HFF-Myc (cell line): Measurements from ENCODE around the gene TRIP13.

Experiments used
- DNase-seq: peaks from one replicate; pipeline ENCODE4 v3.0.0-alpha.2; 2011; ENCODE audit warnings: low read depth; ENCODE audit errors: extremely low read depth
- H3K4me3 ChIP-seq: replicated peaks from 2 replicates; pipeline ENCODE4 v1.5.1; 2011; ENCODE audit warnings: low read depth, mild to moderate bottlenecking, control low read depth, low read length
- TF ChIP-seq, protein P1 (sequence below): IDR thresholded peaks from 2 replicates; pipeline ENCODE4 v1.5.1; 2012; ENCODE audit warnings: mild to moderate bottlenecking, low read depth, low read length, control low read depth; ENCODE audit errors: missing control alignments

The TRIP13 gene

DNA sequence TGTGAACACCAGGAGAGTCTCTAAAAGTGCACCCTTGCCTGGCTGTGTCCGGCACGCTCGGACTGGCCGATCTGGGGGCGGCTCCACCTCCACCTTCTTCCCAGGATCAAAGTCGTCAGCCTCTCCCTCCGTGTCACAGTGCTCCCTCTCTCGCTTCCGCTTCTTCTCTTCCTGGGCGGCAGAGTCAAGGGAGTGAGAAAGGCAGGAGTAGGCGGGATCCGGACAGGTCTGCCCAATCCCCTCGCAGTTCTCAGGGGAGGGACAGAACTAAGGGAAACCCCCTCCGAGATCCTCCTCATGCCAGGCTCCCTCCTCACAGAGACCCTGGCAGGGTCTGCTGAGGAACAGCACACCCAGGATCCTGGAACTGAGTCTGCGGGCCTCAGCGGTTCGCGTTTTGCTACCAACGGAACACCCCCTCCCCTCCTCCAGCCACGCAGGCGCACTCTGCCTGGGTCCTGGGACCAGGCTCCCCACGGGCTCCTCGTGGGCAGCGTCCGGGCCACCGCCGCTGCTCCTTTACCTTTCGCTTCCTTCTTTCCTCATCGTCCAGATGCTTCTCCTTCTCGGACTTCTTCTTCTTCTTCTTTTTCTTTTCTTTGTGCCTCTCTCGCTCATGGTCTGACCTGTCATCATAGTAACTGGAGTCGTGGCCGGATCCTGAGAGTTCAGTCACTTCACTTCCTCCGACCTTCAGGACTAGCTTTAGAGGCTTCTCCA is 1.4 kb upstream of the TRIP13 start:
- no peak for DNase-seq
- peak overlapping the region; percentile 98 for H3K4me3 ChIP-seq
- TF ChIP-seq, protein P1, sequence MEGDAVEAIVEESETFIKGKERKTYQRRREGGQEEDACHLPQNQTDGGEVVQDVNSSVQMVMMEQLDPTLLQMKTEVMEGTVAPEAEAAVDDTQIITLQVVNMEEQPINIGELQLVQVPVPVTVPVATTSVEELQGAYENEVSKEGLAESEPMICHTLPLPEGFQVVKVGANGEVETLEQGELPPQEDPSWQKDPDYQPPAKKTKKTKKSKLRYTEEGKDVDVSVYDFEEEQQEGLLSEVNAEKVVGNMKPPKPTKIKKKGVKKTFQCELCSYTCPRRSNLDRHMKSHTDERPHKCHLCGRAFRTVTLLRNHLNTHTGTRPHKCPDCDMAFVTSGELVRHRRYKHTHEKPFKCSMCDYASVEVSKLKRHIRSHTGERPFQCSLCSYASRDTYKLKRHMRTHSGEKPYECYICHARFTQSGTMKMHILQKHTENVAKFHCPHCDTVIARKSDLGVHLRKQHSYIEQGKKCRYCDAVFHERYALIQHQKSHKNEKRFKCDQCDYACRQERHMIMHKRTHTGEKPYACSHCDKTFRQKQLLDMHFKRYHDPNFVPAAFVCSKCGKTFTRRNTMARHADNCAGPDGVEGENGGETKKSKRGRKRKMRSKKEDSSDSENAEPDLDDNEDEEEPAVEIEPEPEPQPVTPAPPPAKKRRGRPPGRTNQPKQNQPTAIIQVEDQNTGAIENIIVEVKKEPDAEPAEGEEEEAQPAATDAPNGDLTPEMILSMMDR = no peak

DNA sequence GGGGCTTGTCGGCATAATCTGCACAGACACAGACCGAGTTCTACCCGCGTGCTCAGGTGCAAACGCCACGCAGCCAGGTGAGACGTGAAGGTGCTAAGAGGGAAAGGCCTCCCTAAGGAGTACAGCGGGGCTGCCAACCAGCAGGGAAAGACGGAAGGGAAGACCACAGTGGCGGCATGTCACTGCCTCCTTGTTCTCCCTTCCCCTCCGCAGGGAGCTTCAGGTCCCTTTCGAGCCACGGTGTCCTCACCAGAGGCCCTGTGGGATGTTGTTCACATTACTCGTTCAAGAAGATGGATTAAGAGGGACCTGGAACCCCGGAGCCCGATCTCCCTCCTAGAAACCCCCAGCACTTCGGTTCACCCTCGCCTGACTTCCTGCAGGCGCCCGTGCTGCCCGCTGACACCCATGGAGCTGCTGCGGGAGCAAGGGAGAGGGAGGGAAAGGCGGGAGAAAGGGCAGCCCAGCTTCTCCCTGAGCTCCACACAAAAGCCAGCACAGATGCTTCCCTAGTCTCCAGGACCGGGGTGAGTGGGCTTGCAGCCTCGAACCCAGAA is 769 bp upstream of the TRIP13 start:
- TF ChIP-seq, protein P1 = no peak
- DNase-seq = no peak
- H3K4me3 ChIP-seq = peak overlapping the region; percentile 98

DNA sequence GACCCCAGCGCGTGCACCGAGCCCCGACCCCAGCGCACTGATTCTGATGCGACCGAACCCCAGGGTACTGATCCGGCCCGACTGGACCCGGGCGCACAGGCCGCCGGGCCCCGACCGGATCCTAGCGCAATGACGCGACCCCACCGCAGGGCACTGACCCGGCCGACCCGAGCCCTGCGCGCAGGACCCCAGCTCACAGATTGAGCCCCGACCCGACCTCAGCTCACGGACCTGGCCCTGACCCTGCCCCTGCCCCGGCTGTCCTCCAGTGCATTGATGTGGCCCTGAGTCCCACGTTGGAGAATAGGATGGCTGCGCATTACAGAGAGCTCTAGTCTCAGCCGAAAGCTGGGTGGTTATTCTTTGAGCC is 438 bp downstream of the TRIP13 start:
- H3K4me3 ChIP-seq = peak overlapping the region; percentile 98
- TF ChIP-seq, protein P1 = no peak
- DNase-seq = no peak

DNA sequence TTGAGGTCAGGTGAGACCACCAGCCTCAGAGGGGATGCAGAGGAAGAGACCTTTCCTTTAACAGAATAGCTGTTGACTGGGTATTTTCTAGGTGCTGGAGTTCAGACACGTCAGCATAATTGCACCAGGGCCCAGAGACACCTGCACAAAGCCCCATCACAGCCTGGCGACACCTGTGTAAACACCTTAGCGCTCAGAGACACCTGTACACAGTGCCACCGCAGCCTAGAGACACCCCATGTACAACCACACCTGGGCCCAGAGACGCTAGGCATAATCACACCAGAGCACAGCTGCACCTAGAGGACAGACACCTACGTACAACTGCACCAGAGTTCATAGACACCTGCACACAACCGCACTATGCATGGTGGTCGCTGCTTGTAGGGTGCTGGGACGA is 1.0 kb downstream of the TRIP13 start:
- peak overlapping the region; percentile 98 for H3K4me3 ChIP-seq
- TF ChIP-seq, protein P1 = no peak
- no peak for DNase-seq

DNA sequence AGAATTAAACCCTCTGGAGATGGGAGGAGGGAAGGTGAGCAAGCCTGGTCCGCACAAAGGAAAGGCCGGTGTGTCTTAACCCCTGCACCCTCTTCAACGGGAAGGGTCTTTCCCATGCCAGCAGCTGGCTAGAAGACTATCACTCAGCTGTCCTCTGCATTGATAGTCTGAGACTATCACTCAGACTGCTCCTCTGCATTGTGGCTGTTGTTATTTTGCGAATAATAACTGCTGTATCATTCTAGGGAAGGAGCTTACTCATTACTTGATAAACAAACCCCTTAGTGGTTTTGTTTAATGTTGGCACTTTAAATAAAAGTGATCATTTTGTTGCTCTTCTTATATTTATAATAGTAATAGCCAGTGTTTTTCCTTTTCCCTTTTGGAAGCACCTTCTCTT is 8.1 kb downstream of the TRIP13 start:
- TF ChIP-seq, protein P1 = no peak
- no peak overlapping the region for H3K4me3 ChIP-seq
- DNase-seq = no peak

DNA sequence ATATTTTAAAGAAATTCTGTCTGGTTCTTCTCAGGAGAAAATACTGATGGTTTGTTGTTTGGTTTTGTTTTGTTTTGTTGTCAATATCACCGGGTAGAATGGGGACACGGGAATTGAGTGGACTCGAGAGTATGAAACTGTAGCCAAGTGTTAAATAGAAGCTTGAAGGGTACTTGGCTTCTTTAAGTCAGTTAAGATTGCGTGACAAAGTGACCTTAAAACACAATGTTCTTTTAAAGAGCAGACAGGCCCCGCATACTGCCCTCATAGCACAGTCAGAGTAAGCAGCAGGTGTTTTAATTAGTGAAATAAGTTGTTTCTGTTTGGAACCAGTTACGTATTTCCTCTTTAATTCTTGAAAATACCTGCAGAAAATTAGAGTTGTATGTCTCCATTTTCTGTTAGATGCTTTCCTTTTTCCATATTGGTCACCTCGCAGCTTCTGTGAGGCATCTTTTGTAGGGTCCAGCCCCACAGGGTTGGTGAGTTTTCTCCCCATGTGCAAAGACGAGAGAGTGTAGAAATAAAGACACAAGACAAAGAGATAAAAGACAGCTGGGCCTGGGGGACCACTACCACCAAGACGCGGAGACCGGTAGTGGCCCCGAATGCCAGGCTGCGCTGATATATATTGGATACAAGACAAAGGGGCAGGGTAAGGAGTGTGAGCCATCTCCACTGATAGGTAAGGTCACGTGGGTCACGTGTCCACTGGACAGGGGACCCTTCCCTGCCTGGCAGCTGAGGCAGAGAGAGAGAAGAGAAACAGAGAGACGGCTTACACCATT is 9.6 kb downstream of the TRIP13 start:
- no peak overlapping the region for H3K4me3 ChIP-seq
- DNase-seq = no peak
- TF ChIP-seq, protein P1 = no peak
